ENCODE data around the gene CHIC2.
A peak's percentile ranks its signal among the peaks of the same experiment; 100 is the strongest.
"Not testable (repeated sequence)": the region's sequence is repeated elsewhere in the genome, so short reads cannot be mapped to it uniquely, and the experiment has no call there.

CHIC2 gene

GRCh38 chr4:54062392-54062791, 2.0 kb downstream of the CHIC2 start:
- no peak for DNase-seq (ENCODE audit: low read depth, low spot score)
- H3K27ac ChIP-seq = peak overlapping the region; percentile 96

DNA sequence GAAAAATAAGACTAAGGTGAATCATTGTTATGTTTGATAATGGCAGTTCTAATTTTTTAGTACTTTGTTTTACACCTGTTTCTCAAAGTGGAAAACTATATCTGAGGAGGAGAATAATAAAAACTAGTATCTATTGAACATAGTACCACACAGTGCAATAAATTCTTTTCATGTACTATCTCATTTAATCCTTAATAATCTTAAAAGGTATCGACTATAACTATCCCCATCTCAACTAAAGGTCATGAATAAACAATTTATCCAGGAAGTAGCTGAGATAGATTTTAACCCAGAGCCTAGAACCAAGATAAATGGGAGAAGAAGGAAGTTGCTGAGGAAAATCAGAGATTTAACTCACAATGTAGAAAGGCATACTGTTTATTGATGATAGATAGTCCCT, 2.5 kb downstream of the CHIC2 start:
- DNase-seq (ENCODE audit: low read depth, low spot score) = no peak
- peak overlapping the region; percentile 96 for H3K27ac ChIP-seq

- no peak overlapping the region for H3K27ac ChIP-seq
- DNase-seq (ENCODE audit: low read depth, low spot score) = no peak
Observed at GRCh38 chr4:54061067-54061466, 3.3 kb downstream of the CHIC2 start.

GRCh38 chr4:54060116-54060515, 4.3 kb downstream of the CHIC2 start:
- no peak overlapping the region for H3K27ac ChIP-seq
- DNase-seq (ENCODE audit: low read depth, low spot score) = no peak

DNA sequence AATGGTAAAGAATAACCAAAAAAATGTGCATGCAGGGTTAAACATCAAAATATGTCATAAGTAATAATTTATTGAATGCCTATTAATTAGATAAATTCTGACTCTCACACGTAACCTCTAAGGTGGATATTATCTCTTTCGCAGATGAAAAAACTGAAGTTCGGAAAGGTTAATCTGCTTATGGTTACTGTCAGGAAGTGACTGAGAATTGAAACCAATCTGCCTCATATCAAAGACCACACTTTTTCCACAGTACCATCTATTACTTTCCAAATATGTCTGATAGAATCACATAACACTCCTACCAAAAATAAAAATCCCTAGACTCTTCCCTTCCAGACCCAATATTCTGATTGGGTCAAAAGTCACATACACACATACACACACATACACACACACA, 6.2 kb downstream of the CHIC2 start:
- H3K27ac ChIP-seq = no peak overlapping the region
- DNase-seq (ENCODE audit: low read depth, low spot score) = no peak

GRCh38 chr4:54056360-54056759, 8.0 kb downstream of the CHIC2 start:
- H3K27ac ChIP-seq = no peak overlapping the region
- DNase-seq (ENCODE audit: low read depth, low spot score) = no peak

- no peak for DNase-seq (ENCODE audit: low read depth, low spot score)
- H3K27ac ChIP-seq = no peak overlapping the region
Observed at GRCh38 chr4:54055494-54055893, 8.9 kb downstream of the CHIC2 start.

DNA sequence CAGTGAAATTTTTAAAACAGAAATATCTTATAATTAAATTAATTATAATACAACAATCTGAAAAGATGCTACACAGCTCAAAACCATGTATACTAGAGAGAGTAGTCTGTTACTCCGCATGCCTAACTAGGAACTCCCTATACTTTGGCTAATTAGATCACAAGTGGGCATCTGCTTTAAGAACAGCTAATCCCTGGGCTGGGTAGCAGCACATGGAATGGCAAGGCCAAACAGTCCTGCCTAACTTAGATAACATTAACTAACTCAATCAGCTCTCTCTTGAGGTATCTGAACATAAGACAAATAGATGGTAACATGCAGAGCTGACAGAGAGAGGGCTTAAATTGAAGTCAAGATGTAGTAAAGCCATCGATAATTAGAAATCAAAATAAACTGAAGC, 9.9 kb downstream of the CHIC2 start:
- no peak overlapping the region for H3K27ac ChIP-seq
- DNase-seq (ENCODE audit: low read depth, low spot score) = no peak

DNA sequence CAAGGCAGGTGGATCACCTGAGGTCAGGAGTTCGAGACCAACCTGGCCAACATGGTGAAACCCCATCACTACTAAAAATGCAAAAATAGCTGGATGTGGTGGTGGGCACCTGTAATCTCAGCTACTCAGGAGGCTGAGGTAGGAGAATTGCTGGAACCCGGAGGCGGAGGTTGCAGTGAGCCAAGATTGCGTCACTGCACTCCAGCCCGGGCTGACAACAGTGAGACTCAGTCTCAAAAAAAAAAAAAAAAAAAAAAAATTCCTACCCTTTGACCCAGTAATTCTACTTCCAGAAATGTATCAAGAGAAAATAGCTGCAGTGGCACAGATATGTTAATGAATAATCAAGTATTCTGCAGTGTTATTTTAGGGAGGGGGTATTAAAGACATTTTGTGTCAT, 11.1 kb downstream of the CHIC2 start:
- not testable (repeated sequence) for H3K27ac ChIP-seq

DNA sequence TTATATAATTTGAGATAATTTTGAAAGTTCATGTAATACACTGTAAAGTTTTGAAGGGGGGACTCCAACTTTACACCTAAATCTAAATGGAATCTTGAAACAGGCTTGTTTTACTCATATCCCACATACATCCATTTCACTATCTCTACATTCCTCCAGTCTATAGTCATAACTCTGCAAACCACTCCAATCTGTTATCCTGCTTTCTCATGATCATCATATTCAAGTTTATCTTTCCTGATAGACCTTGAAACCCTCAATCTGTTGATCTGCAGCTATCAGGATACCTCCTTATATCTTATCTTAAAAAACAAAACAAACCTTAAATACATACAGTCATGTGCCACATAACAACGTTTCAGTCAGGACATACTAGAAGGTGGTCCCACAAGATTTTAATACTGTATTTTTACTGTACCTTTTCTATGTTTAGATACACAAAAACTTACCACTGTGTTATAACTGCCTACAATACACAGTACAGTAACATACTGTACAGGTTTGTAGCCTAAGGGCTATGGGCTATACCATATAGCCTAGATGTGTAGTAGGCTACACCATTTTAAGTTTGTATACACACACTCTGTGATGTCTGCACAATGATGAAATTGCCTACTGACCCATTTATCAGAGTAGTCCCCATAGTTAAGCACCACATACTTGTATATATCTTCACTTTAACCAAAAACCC, 14.0 kb downstream of the CHIC2 start:
- DNase-seq (ENCODE audit: low read depth, low spot score) = no peak
- no peak overlapping the region for H3K27ac ChIP-seq

More for the DNA sequence above, 11.1 kb downstream of the CHIC2 start:
- DNase-seq (ENCODE audit: low read depth, low spot score) = not testable (repeated sequence)

- DNase-seq (ENCODE audit: low read depth, low spot score); H3K27ac ChIP-seq: not testable (repeated sequence)
Observed at GRCh38 chr4:54043630-54044029, 20.8 kb downstream of the CHIC2 start.

DNA sequence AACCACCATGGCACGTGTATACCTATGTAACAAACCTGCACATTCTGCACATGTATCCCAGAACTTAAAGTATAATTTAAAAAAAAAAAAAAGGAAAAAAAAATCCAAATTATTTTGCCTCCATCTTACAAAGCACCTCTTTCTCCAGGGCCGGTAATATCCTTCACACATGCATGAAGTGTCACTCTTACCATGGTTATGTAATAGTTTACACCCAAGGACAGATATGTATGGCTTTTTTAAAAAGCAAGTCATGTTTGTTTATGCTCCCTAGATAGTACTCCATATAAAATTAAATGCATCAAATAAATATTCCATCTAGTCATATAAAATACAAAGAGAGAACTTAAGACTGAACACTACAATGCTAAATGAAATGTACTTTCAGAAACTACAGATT, 22.5 kb downstream of the CHIC2 start:
- H3K27ac ChIP-seq = no peak overlapping the region
- DNase-seq (ENCODE audit: low read depth, low spot score) = no peak

DNA sequence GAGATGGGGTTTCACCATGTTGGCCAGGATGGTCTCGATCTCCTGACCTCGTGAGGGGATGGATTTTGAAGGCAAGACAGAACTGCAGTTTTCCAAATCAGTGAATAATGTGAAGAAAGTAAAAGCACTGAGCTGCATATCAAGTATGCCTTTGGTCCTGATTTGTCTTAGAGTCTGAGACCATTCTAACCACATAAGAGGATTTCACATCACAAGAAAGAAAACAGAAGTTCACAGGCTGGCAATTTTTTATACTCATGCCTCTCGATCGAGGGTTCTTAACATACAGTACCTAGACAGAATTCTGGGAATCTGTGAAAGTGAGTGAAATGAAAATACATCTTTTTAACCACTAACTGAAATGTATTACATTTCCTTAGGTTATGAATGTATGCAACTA, 23.3 kb downstream of the CHIC2 start:
- DNase-seq (ENCODE audit: low read depth, low spot score) = no peak
- no peak overlapping the region for H3K27ac ChIP-seq

- no peak for DNase-seq (ENCODE audit: low read depth, low spot score)
- H3K27ac ChIP-seq = no peak overlapping the region
Observed at GRCh38 chr4:54038056-54038455, 26.3 kb downstream of the CHIC2 start.

- DNase-seq (ENCODE audit: low read depth, low spot score) = no peak
- H3K27ac ChIP-seq = no peak overlapping the region
Observed at GRCh38 chr4:54036184-54036583, 28.2 kb downstream of the CHIC2 start.

DNA sequence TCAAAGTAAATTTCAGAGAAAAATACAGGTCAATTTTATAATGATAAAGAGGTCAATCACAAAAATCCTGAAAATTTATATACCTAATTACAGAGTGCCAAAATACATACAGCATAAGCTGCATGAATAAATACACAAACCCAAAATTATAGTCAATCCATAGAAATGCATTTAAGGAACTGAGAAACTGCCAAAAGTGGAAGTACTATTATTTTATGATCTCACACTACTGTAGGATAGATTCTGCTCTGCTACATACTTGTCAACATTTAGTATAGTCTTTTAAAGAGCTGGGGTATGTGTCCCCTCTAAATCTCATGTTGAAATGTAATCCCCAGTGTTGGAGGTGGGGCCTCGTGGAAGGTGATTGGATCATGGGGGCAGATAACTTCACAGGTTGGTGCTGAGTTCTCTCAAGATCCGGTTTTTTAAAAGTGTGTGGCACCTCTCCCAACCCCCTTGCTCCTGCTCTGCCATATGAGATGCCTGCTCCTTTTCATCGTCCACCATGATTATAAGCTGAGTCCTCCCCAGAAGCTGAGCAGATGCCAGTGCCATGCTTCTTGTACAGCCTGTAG, 31.8 kb downstream of the CHIC2 start:
- H3K27ac ChIP-seq = no peak overlapping the region
- DNase-seq (ENCODE audit: low read depth, low spot score) = no peak

GRCh38 chr4:54027311-54027710, 37.1 kb downstream of the CHIC2 start:
- no peak overlapping the region for H3K27ac ChIP-seq

DNA sequence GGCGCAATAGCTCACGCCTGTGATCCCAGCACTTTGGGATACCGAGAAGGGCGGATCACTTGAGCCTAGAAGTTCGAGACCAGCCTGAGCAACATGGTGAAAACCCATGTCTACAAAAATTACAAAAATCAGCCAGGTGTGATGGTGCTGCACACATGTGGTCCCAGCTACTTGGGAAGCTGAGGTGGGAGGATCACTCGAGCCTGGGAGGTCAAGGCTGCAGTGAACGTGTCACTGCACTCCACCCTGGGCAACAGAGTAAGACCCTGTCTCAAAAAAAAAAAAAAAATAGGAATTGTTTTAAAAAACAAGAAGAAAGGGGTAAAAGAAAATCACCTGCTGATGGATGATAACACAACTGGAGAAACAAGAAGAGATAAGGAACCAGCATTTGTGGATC, 38.8 kb downstream of the CHIC2 start:
- DNase-seq (ENCODE audit: low read depth, low spot score) = no peak
- H3K27ac ChIP-seq = no peak overlapping the region

More at GRCh38 chr4:54027311-54027710, 37.1 kb downstream of the CHIC2 start:
- DNase-seq (ENCODE audit: low read depth, low spot score) = no peak

GRCh38 chr4:54023019-54023418, 41.4 kb downstream of the CHIC2 start:
- not testable (repeated sequence) for DNase-seq (ENCODE audit: low read depth, low spot score); H3K27ac ChIP-seq

- no peak for DNase-seq (ENCODE audit: low read depth, low spot score)
- no peak overlapping the region for H3K27ac ChIP-seq
Observed at GRCh38 chr4:54017974-54018373, 46.4 kb downstream of the CHIC2 start.

- no peak overlapping the region for H3K27ac ChIP-seq
- DNase-seq (ENCODE audit: low read depth, low spot score) = no peak
Observed at GRCh38 chr4:54017308-54017707, 47.1 kb downstream of the CHIC2 start.

GRCh38 chr4:54016504-54016903, 47.9 kb downstream of the CHIC2 start:
- no peak overlapping the region for H3K27ac ChIP-seq

More at GRCh38 chr4:54016504-54016903, 47.9 kb downstream of the CHIC2 start:
- no peak for DNase-seq (ENCODE audit: low read depth, low spot score)

Data from epithelial cell of prostate (primary cell).